HepG2 (cell line): ENCODE results near the gene THADA. TPM values are rescaled to one million over a fixed set of nuclear protein-coding genes. Genes with fewer than 3 reads are reported as not detected.
A peak's percentile ranks its signal among the peaks of the same experiment; 100 is the strongest.

Experiments used
- CCDC6 ChIP-seq: sonication (generic); formaldehyde crosslinking; IDR thresholded peaks from 2 replicates; pipeline ENCODE4 v1.8.1; 2022; ENCODE audit warnings: mild to moderate bottlenecking, missing genetic modification reagents, moderate library complexity
- DDIT3 ChIP-seq: sonication (generic); formaldehyde crosslinking; IDR thresholded peaks from 2 replicates; pipeline ENCODE4 v1.4.0; 2020; ENCODE audit warnings: mild to moderate bottlenecking, missing genetic modification reagents
- FOXA1 ChIP-seq, 2 experiments: fragments of 450-650 bp in 1 of 2; sonication (generic) in 1 of 2; formaldehyde crosslinking in 1 of 2; IDR thresholded peaks; 2 replicates each; pipeline versions ENCODE4 v1.4.0 to v1.6.1; 2016 to 2020; ENCODE audit warnings: missing genetic modification reagents in 1 of 2
- HDAC1 ChIP-seq: sonication (generic); formaldehyde crosslinking; IDR thresholded peaks from 2 replicates; pipeline ENCODE4 v1.5.1; 2020; ENCODE audit warnings: mild to moderate bottlenecking, missing genetic modification reagents
- MAFF ChIP-seq: IDR thresholded peaks from 2 replicates; pipeline ENCODE4 v1.6.1; 2011; ENCODE audit warnings: low read depth, low read length, improper control_type of control experiment
- NBN ChIP-seq: fragments of 450-650 bp; conservative IDR thresholded peaks from 2 replicates; pipeline ENCODE4 v1.6.1; 2017
- NKX3-1 ChIP-seq: sonication (generic); formaldehyde crosslinking; IDR thresholded peaks from 2 replicates; pipeline ENCODE4 v1.5.0; 2020; ENCODE audit warnings: missing genetic modification reagents
- PAF1 ChIP-seq: IDR thresholded peaks from 2 replicates; pipeline ENCODE4 v1.6.1; 2016; ENCODE audit warnings: missing genetic modification reagents, missing compliant biosample characterization
- SNAPC2 ChIP-seq: sonication (generic); formaldehyde crosslinking; IDR thresholded peaks from 2 replicates; pipeline ENCODE4 v1.8.1; 2022; ENCODE audit warnings: mild to moderate bottlenecking, missing genetic modification reagents
- SOX6 ChIP-seq, 2 experiments: fragments of 450-650 bp in 1 of 2; sonication (generic) in 1 of 2; formaldehyde crosslinking in 1 of 2; IDR thresholded peaks; 2 replicates each; pipeline versions ENCODE4 v1.4.0 to v1.6.1; 2017 to 2020; ENCODE audit warnings: antibody characterized with exemption in 1 of 2, mild to moderate bottlenecking in 1 of 2, missing genetic modification reagents in 1 of 2
- SYNCRIP ChIP-seq: fragments of 200-400 bp; formaldehyde crosslinking; IDR thresholded peaks from 2 replicates; pipeline ENCODE4 v1.6.1; 2018; ENCODE audit warnings: mild to moderate bottlenecking, low read depth, low read length; ENCODE audit not compliant: insufficient read depth
- ZC3H13 ChIP-seq: sonication (generic); formaldehyde crosslinking; IDR thresholded peaks from 2 replicates; pipeline ENCODE4 v1.8.1; 2023; ENCODE audit warnings: mild to moderate bottlenecking, missing genetic modification reagents, moderate library complexity
- ZNF136 ChIP-seq: sonication (generic); formaldehyde crosslinking; IDR thresholded peaks from 2 replicates; pipeline ENCODE4 v1.8.1; 2022; ENCODE audit warnings: low read depth, mild to moderate bottlenecking, moderate library complexity, missing genetic modification reagents
- ZNF234 ChIP-seq: sonication (generic); formaldehyde crosslinking; conservative IDR thresholded peaks from 2 replicates; pipeline ENCODE4 v1.5.1; 2020; ENCODE audit warnings: mild to moderate bottlenecking, missing genetic modification reagents
- ZNF260 ChIP-seq: sonication (generic); formaldehyde crosslinking; IDR thresholded peaks from 2 replicates; pipeline ENCODE4 v1.4.0; 2020; ENCODE audit warnings: missing genetic modification reagents, low read depth, mild to moderate bottlenecking, borderline replicate concordance
- ZNF276 ChIP-seq: sonication (generic); formaldehyde crosslinking; IDR thresholded peaks from 2 replicates; pipeline ENCODE4 v1.4.0; 2020; ENCODE audit warnings: mild to moderate bottlenecking, low read depth, missing genetic modification reagents
- ZNF383 ChIP-seq: sonication (generic); formaldehyde crosslinking; IDR thresholded peaks from 2 replicates; pipeline ENCODE4 v1.4.0; 2020; ENCODE audit warnings: missing genetic modification reagents, mild to moderate bottlenecking, borderline replicate concordance
- ZNF446 ChIP-seq: sonication (generic); formaldehyde crosslinking; IDR thresholded peaks from 2 replicates; pipeline ENCODE4 v1.5.0; 2020; ENCODE audit warnings: mild to moderate bottlenecking, missing genetic modification reagents
- ZNF598 ChIP-seq: sonication (generic); formaldehyde crosslinking; IDR thresholded peaks from 2 replicates; pipeline ENCODE4 v1.5.1; 2020; ENCODE audit warnings: mild to moderate bottlenecking, missing genetic modification reagents, borderline replicate concordance
- polyA plus RNA-seq, 8 experiments: library from polyadenylated mRNA; depleted of rRNA in 3 of 8; stranded (reverse) in 7 of 8; unstranded in 1 of 8; fragments of >200 nt; fragmentation: Illumina TruSeq in 4 of 8; extraction: Trizol in 4 of 8; gene quantifications; 2 replicates each; pipeline versions ENCODE4 v1.2.1 to v1.2.3, GENCODE V29; 2011 to 2016; ENCODE audit warnings: low read depth in 4 of 8, missing spikeins in 1 of 8, mixed read lengths in 1 of 8; ENCODE audit not compliant: insufficient read depth in 1 of 8
- total RNA-seq, 5 experiments: library from RNA; depleted of rRNA; stranded (reverse); fragments of >200 nt; fragmentation: Illumina TruSeq; extraction: Trizol; gene quantifications; 2 replicates each; pipeline ENCODE4 v1.2.3, GENCODE V29; 2016; ENCODE audit warnings: low read depth in 1 of 5
- TF ChIP-seq, protein P1 (sequence below): sonication (generic); formaldehyde crosslinking; IDR thresholded peaks from 2 replicates; pipeline ENCODE4 v1.4.0; 2020; ENCODE audit warnings: missing genetic modification reagents, borderline replicate concordance
- TF ChIP-seq, protein P2 (sequence below): sonication (generic); formaldehyde crosslinking; IDR thresholded peaks from 2 replicates; pipeline ENCODE4 v1.4.0; 2020; ENCODE audit warnings: missing genetic modification reagents, mild to moderate bottlenecking, borderline replicate concordance
- TF ChIP-seq, protein P3 (sequence below): sonication (generic); formaldehyde crosslinking; IDR thresholded peaks from 2 replicates; pipeline ENCODE4 v1.5.0; 2020; ENCODE audit warnings: missing genetic modification reagents

The THADA gene
- total and polyA plus RNA-seq, 2 of the 13 experiments (the other 11 are each of a cell fraction or from before 2014, with no cell fraction given) = 12.7 to 21.7 TPM

- TF ChIP-seq ZNF598 (CRISPR knock-in tag) (peak; percentile 69), NKX3-1 (no peak), ZNF383 (CRISPR knock-in tag) (no peak), PAF1 (CRISPR knock-in tag) (peak; percentile 99), SOX6 (IDR thresholded peaks at IDR 0.05) (no peak), SOX6 (CRISPR knock-in tag; IDR thresholded peaks at IDR 0.05) (peak; percentile 29; the same call in 1 of the 2 replicates), DDIT3 (CRISPR knock-in tag) (no peak), ZC3H13 (CRISPR knock-in tag) (peak; percentile 100), CCDC6 (CRISPR knock-in tag) (no peak), SYNCRIP (no peak), ZNF136 (peak; percentile 56; the same call in 1 of the 2 replicates), NBN (no peak), SNAPC2 (CRISPR knock-in tag) (no peak), HDAC1 (CRISPR knock-in tag) (peak; percentile 83), MAFF (no peak), ZNF446 (CRISPR knock-in tag) (no peak), ZNF234 (CRISPR knock-in tag) (no peak; the same call in 1 of the 2 replicates), ZNF276 (CRISPR knock-in tag) (no peak), ZNF260 (no peak), FOXA1 (IDR thresholded peaks at IDR 0.05) (no peak), FOXA1 (CRISPR knock-in tag; IDR thresholded peaks at IDR 0.05) (peak; percentile 37; the same call in 1 of the 2 replicates)
- TF ChIP-seq, protein P1, sequence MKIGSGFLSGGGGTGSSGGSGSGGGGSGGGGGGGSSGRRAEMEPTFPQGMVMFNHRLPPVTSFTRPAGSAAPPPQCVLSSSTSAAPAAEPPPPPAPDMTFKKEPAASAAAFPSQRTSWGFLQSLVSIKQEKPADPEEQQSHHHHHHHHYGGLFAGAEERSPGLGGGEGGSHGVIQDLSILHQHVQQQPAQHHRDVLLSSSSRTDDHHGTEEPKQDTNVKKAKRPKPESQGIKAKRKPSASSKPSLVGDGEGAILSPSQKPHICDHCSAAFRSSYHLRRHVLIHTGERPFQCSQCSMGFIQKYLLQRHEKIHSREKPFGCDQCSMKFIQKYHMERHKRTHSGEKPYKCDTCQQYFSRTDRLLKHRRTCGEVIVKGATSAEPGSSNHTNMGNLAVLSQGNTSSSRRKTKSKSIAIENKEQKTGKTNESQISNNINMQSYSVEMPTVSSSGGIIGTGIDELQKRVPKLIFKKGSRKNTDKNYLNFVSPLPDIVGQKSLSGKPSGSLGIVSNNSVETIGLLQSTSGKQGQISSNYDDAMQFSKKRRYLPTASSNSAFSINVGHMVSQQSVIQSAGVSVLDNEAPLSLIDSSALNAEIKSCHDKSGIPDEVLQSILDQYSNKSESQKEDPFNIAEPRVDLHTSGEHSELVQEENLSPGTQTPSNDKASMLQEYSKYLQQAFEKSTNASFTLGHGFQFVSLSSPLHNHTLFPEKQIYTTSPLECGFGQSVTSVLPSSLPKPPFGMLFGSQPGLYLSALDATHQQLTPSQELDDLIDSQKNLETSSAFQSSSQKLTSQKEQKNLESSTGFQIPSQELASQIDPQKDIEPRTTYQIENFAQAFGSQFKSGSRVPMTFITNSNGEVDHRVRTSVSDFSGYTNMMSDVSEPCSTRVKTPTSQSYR (CRISPR knock-in tag) = no peak
- TF ChIP-seq, protein P2, sequence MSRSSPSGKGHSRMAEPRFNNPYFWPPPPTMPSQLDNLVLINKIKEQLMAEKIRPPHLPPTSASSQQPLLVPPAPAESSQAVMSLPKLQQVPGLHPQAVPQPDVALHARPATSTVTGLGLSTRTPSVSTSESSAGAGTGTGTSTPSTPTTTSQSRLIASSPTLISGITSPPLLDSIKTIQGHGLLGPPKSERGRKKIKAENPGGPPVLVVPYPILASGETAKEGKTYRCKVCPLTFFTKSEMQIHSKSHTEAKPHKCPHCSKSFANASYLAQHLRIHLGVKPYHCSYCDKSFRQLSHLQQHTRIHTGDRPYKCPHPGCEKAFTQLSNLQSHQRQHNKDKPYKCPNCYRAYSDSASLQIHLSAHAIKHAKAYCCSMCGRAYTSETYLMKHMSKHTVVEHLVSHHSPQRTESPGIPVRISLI (CRISPR knock-in tag) = peak; percentile 61; the same call in 1 of the 2 replicates
- TF ChIP-seq, protein P3, sequence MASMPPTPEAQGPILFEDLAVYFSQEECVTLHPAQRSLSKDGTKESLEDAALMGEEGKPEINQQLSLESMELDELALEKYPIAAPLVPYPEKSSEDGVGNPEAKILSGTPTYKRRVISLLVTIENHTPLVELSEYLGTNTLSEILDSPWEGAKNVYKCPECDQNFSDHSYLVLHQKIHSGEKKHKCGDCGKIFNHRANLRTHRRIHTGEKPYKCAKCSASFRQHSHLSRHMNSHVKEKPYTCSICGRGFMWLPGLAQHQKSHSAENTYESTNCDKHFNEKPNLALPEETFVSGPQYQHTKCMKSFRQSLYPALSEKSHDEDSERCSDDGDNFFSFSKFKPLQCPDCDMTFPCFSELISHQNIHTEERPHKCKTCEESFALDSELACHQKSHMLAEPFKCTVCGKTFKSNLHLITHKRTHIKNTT (CRISPR knock-in tag) = no peak
These were observed 373.9 kb downstream of the THADA start (continued) for GRCh38 chr2:43221763-43222474.
